Astrocyte of the spinal cord (primary cell): ENCODE results near the gene SEMA6B.

Experiments
- DNase-seq: peaks from one replicate; pipeline ENCODE4 v3.0.0; 2011; ENCODE audit warnings: low read depth, low spot score
- H3K4me3 ChIP-seq: 2 replicates; pipeline ENCODE4 v1.5.1; 2011; ENCODE audit warnings: low read depth, mild to moderate bottlenecking, low read length, moderate library complexity
- in situ Hi-C: cut with HindIII; loops from 2 replicates; pipeline ENCODE4 v1.10.0; 2017; ENCODE audit warnings: low sequenced_read_pairs
- TF ChIP-seq, protein P1 (sequence below): IDR thresholded peaks from 2 replicates; pipeline ENCODE4 v1.5.1; 2012; ENCODE audit warnings: low read depth, mild to moderate bottlenecking, low read length, inconsistent platforms

Gene SEMA6B

GRCh38 chr19:4518345-4519171, 40.9 kb downstream of the SEMA6B start, which contains the start of gene PLIN4:
Gene PLIN4, minus strand, starts transcription at chr19:4518486. Its CDS starts 214 bp downstream, at chr19:4518272.
- in situ Hi-C loops: no loop called here
- TF ChIP-seq, protein P1, sequence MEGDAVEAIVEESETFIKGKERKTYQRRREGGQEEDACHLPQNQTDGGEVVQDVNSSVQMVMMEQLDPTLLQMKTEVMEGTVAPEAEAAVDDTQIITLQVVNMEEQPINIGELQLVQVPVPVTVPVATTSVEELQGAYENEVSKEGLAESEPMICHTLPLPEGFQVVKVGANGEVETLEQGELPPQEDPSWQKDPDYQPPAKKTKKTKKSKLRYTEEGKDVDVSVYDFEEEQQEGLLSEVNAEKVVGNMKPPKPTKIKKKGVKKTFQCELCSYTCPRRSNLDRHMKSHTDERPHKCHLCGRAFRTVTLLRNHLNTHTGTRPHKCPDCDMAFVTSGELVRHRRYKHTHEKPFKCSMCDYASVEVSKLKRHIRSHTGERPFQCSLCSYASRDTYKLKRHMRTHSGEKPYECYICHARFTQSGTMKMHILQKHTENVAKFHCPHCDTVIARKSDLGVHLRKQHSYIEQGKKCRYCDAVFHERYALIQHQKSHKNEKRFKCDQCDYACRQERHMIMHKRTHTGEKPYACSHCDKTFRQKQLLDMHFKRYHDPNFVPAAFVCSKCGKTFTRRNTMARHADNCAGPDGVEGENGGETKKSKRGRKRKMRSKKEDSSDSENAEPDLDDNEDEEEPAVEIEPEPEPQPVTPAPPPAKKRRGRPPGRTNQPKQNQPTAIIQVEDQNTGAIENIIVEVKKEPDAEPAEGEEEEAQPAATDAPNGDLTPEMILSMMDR: no peak
- no peak within 1 kb of the TSS for H3K4me3 ChIP-seq
- no peak for DNase-seq

DNA sequence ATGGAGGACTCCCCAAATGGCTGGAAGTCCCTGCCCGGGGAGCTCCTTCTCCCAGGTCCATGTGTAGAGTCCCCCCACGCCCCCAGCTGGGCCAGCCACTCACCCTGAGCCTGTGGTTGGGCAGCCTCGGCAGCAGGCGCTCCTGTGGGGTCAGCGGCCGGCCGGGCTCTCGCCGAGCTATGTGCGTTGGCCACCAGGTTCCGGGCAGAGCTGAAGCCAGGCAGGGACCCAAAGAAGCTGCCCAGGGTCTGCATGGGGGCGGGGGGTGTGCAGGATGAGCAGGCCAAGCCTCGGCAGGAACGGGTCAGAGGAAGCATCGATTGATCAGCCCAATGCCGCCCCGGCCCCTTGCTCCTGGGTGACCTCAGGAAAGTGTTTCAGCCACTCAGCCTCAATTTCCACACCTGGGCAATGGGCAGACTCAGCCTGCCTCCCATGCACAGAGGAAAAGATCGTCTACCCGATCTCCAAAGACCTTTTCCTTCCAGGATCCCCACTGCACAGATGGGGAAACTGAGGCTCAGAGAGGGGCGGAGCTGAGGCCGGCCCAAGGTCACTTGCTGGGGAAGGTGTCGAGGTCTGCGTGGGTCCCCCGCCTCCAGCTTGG, 41.9 kb downstream of the SEMA6B start:
- H3K4me3 ChIP-seq: no peak overlapping the region
- TF ChIP-seq, protein P1: no peak
- in situ Hi-C loops: no loop called here
- DNase-seq: no peak

DNA sequence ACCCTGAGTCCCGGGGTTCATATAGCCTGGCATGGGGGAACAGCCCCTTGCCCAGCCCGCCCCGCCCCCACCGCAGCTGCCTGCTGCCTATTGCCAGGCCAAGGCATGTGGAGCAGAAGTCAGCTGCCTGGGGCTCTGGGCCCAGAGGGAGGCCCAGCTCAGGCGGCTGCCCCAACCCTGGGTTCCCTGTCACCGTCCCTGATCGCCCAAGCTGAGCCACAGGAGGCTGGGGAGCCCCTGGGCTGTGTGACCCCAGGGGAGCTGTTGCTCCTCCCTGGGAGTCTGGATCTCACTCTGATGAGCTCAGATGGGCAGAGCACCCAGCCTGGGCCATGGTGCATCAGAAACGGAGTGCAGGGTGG, 42.6 kb downstream of the SEMA6B start:
- in situ Hi-C loops: no loop called here
- no peak overlapping the region for H3K4me3 ChIP-seq

GRCh38 chr19:4516199-4516938, 43.1 kb downstream of the SEMA6B start:
- no peak overlapping the region for H3K4me3 ChIP-seq
- TF ChIP-seq, protein P1: no peak
- in situ Hi-C loops: no loop called here
- no peak for DNase-seq

More for the DNA sequence above, 42.6 kb downstream of the SEMA6B start:
- no peak for DNase-seq
- TF ChIP-seq, protein P1: no peak

DNA sequence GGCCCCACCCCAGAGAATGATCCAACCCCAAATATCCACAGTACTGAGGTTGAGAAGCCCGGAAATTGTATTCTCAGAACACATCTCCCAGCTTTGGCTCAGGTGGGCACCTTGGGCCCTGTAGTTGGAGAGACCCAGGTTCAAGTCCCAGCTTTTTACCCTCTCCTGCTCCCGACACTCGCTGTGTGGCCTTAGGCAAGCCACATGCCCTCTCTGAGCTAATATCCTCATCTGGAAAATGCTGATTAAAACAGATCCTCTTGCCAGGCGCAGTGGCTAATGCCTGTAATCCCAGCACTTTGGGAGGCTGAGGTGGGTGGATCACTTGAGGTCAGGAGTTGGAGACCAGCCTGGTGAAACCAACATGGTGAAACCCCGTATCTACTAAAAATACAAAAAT, 43.8 kb downstream of the SEMA6B start:
- no peak for DNase-seq
- in situ Hi-C loops: no loop called here
- H3K4me3 ChIP-seq: no peak overlapping the region
- TF ChIP-seq, protein P1: no peak

- DNase-seq: no peak
- TF ChIP-seq, protein P1: no peak
- no peak overlapping the region for H3K4me3 ChIP-seq
- in situ Hi-C loops: no loop called here
Measured at GRCh38 chr19:4513248-4513647, 46.2 kb downstream of the SEMA6B start.
